Right cardiac atrium (tissue), 5 donors: ENCODE data around the gene FIG4. TPM values are rescaled to one million over a fixed set of nuclear protein-coding genes. Genes with fewer than 3 reads are reported as not detected.
A peak's percentile ranks its signal among the peaks of the same experiment; 100 is the strongest.

Experiments used
- ATAC-seq, 2 donors: fragments of 200-7000 bp; cut with Tn5 transposase; one replicate each; pipeline versions ENCODE4 v1.8.0 to v1.9.1; 2020; ENCODE audit warnings: moderate library complexity in 2 of 2, mild to moderate bottlenecking in 1 of 2
- DNase-seq, 3 donors: peaks; one replicate each; pipeline ENCODE4 v3.0.0-alpha.2; 2020
- H3K27ac ChIP-seq: one replicate; pipeline ENCODE4 v1.5.1; 2013; ENCODE audit warnings: mild to moderate bottlenecking, low read length, control low read depth, moderate library complexity
- H3K27me3 ChIP-seq: one replicate; pipeline ENCODE4 v1.6.1; 2013; ENCODE audit not compliant: control insufficient read depth, insufficient read depth
- H3K4me1 ChIP-seq: one replicate; pipeline ENCODE4 v1.6.1; 2013; ENCODE audit warnings: low read length; ENCODE audit not compliant: control insufficient read depth, insufficient read depth
- H3K4me3 ChIP-seq: one replicate; pipeline ENCODE4 v1.5.1; 2013; ENCODE audit warnings: low read length, control low read depth
- H3K9me3 ChIP-seq: one replicate; pipeline ENCODE4 v1.6.1; 2013; ENCODE audit warnings: low read length; ENCODE audit not compliant: control insufficient read depth
- WGBS: extraction: QIAGEN DNeasy Blood & Tissue Kit; methylation state at CpG from one replicate; pipeline ENCODE4 v1.1.7; 2013; 5-methylcytosine and 5-hydroxymethylcytosine counted together
- intact Hi-C, 4 donors: fragments of 100-400 bp; cut with DNase I; formaldehyde crosslinking; loops; one replicate each; pipeline versions ENCODE4 v1.11.0 to v1.14.0; 2022 to 2023
- long read RNA-seq, 4 donors: library from polyadenylated mRNA; unstranded; transcript quantifications; one replicate each; pipeline ENCODE4 v2.0.0, GENCODE V29; 2020 to 2021
- polyA plus RNA-seq: library from polyadenylated mRNA; stranded (reverse); fragments of 200-250 nt; gene quantifications from one replicate; pipeline ENCODE4 v1.2.3, GENCODE V29; 2013
- total RNA-seq, 4 donors: library from RNA; stranded (reverse); fragmentation: NEBNext Ultra II Directional; extraction: Animal tissue kit (Norgen Biotek cat#: 25700); gene quantifications; one replicate each; pipeline ENCODE4 v1.2.1, GENCODE V29; 2021
- donor health status: healthy with polysubstance abuse.
- donor health status: DM: no; HTN: yes; CAD: no.
- donor health status: DM: no; HTN: no; CAD: no.
- donor health status: DM: no; HTN: yes; CAD: no; lungs with severe emphysema.
- donor health status: DM: yes; HTN: yes; CAD: no.

The FIG4 gene
- total RNA-seq = 10 to 100 TPM in 1 of 4 donors, 1 to 10 TPM in 3; 8.8 to 10.8 (median 9.2) TPM
- 6.4 TPM for polyA plus RNA-seq
- long read RNA-seq, donor 1, transcript FIG4-201 (23 exons, 3,011 nt) = major isoform, 41 of 52 reads
- long read RNA-seq, donor 1, partial matches to known transcripts = 5 of 52 reads
- long read RNA-seq, donor 1, other reads (novel, unspliced or antisense) = 6 of 52 reads
- long read RNA-seq, donor 2, transcript FIG4-201 (23 exons, 3,011 nt) = major isoform, 10 of 16 reads
- long read RNA-seq, donor 2, partial matches to known transcripts = 4 of 16 reads
- long read RNA-seq, donor 2, other reads (novel, unspliced or antisense) = 2 of 16 reads
- long read RNA-seq, donor 3, transcript FIG4-201 (23 exons, 3,011 nt) = major isoform, 64 of 76 reads
- long read RNA-seq, donor 3, partial matches to known transcripts = 5 of 76 reads
- long read RNA-seq, donor 3, other reads (novel, unspliced or antisense) = 7 of 76 reads
- long read RNA-seq, donor 4, transcript FIG4-201 (23 exons, 3,011 nt) = major isoform, 9 of 12 reads
- long read RNA-seq, donor 4, partial matches to known transcripts = 1 of 12 reads
- long read RNA-seq, donor 4, other reads (novel, unspliced or antisense) = 2 of 12 reads

DNA sequence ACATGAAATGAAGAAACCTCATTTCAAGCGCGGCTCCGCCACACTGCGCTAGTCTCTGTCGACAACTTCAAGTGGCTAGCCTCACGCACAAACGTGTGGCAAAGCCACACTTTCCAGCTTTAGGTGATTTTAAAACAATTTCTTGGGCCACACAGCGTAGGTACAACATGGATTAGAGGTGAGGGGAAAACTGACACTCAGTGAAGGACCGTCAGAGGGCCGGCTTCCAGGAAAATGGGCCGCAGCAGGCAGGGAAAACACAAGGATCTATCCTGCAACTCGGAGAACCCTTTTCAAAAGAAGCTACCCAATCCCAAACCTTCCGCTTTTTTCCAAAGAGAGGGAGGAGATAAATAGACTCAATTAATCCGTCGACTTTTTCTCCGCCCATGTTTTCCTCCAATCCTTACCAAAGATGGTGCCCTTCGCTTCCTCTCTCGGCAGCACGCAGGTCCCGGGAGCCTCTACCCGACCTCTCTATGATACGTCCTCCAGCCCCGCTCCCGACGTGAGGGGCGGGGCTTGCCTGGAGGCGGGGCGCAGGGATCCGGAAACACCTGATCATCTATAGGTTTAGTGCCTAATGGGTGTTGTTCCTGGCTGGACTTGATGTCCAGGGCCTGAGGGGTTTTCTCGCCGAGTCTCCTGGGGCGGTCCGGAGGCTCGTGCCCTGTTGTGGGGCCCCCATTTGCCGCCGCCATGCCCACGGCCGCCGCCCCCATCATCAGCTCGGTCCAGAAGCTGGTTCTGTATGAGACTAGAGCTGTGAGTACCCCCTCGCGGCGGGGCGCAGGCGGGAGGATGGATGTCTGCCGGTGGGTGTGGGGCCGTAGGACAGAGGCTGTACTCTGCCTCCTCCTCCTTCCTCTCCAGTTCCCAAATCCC is at the start of gene FIG4, which contains the start of gene AK9:
TSS of gene FIG4 (plus strand) at position 560 of the 885 bp plus-strand sequence. CDS start at position 700, 140 bp downstream.
TSS of gene AK9 (minus strand) at position 466 of the 885 bp plus-strand sequence. CDS start 15,457 bp downstream, outside the sequence.
- DNase-seq = peak; percentile 93 to 97 (median 96)
- Histone ChIP-seq H3K9me3 (no peaks in the 10 kb centered on the region), H3K4me1 (no peaks in the 10 kb centered on the region), H3K27ac (peak within 1 kb of the TSS; percentile 95), H3K4me3 (peak within 1 kb of the TSS; percentile 55), H3K27me3 (no peaks in the 10 kb centered on the region)
- intact Hi-C loops = no loop called here
- ATAC-seq = peak; percentile 100
- WGBS = under 1% methylated on average over 47 of the region's 47 CpGs

- Histone ChIP-seq H3K4me1 (no peaks in the 10 kb centered on the region), H3K27me3 (no peaks in the 10 kb centered on the region), H3K4me3 (no peak overlapping the region), H3K9me3 (peaks cover 3% of the 10 kb centered on the region), H3K27ac (no peak overlapping the region)
- no peak for DNase-seq
- WGBS = 91% methylated on average over 2 of the region's 2 CpGs
- intact Hi-C loops = no loop called here
- ATAC-seq = no peak
Observed at GRCh38 chr6:109644131-109644530, 47.0 kb upstream of the FIG4 start.

GRCh38 chr6:109653264-109653663 is 37.8 kb upstream of the FIG4 start:
- 55% methylated on average over 5 of the region's 5 CpGs for WGBS
- H3K4me1 ChIP-seq = no peaks in the 10 kb centered on the region
- H3K27ac ChIP-seq = no peak overlapping the region
- intact Hi-C loops = no loop called here
- H3K4me3 ChIP-seq = no peak overlapping the region
- no peaks in the 10 kb centered on the region for H3K27me3 ChIP-seq
- no peak for ATAC-seq
- no peaks in the 10 kb centered on the region for H3K9me3 ChIP-seq
- no peak for DNase-seq

DNA sequence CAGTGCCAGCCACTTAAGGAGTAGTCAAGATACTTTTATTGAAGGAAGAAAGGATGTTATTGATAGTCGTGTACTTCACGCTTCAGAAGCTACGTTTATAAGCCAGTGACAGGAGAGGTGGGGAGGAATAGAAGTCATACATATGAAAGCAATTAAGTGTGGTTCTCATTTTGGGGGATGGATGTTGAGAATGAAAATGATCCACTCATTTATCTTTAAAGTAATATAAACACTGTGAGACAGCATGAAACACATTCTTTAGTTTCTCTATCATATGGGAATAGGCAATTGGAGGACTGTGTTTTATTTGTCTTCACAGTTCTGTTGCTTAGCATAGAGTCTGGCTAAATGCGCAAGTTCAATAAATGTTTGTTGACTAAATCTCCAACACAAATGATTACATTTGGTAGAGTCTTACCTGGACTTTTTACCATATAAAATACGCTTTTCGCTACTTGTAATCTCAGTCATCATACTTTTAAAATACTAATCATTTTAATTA is 35.3 kb upstream of the FIG4 start:
- Histone ChIP-seq H3K27ac (no peak overlapping the region), H3K4me1 (no peaks in the 10 kb centered on the region), H3K9me3 (no peaks in the 10 kb centered on the region), H3K27me3 (no peaks in the 10 kb centered on the region), H3K4me3 (no peak overlapping the region)
- DNase-seq (no peak), ATAC-seq (no peak)
- WGBS = 93% methylated on average over 6 of the region's 6 CpGs
- intact Hi-C loops = no loop called here

- intact Hi-C loops = no loop called here
- H3K27me3 ChIP-seq = no peaks in the 10 kb centered on the region
- 37% methylated on average over 1 of the region's 1 CpG for WGBS
- ATAC-seq = no peak
- H3K4me1 ChIP-seq = no peaks in the 10 kb centered on the region
- no peak for DNase-seq
- no peak overlapping the region for H3K27ac ChIP-seq
- H3K4me3 ChIP-seq = no peak overlapping the region
- H3K9me3 ChIP-seq = no peaks in the 10 kb centered on the region
Observed at GRCh38 chr6:109660526-109661320, 30.4 kb upstream of the FIG4 start.

GRCh38 chr6:109662192-109662591 is 28.9 kb upstream of the FIG4 start:
- DNase-seq = no peak
- intact Hi-C loops = no loop called here

DNA sequence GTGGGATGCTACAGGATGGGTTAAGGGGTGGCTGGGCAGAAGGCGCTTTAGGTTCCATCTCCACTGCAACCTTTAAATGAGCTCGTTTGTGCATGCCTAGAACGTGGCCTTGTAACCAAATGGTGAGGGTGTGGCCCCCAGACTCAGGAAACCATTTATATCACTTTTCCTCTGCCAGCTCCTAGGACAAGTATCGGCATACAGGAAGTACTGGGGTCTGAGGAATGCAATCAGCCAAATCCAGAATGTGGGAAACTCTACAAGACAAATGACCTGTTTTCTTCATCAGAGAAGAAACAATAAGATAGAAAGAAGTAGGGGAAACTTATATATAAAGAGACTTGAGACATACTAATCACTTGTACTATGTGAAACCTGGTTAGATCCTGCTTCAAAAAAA is 21.3 kb upstream of the FIG4 start:
- H3K27ac ChIP-seq = no peak overlapping the region
- H3K27me3 ChIP-seq = no peaks in the 10 kb centered on the region
- no peak for DNase-seq
- H3K9me3 ChIP-seq = no peaks in the 10 kb centered on the region
- H3K4me1 ChIP-seq = no peaks in the 10 kb centered on the region
- H3K4me3 ChIP-seq = no peak overlapping the region
- no peak for ATAC-seq
- 65% methylated on average over 4 of the region's 4 CpGs for WGBS
- intact Hi-C loops = no loop called here

More at GRCh38 chr6:109662192-109662591, 28.9 kb upstream of the FIG4 start:
- Histone ChIP-seq H3K27ac (no peak overlapping the region), H3K4me3 (no peak overlapping the region), H3K9me3 (no peaks in the 10 kb centered on the region), H3K27me3 (no peaks in the 10 kb centered on the region), H3K4me1 (no peaks in the 10 kb centered on the region)
- no peak for ATAC-seq
- WGBS = 88% methylated on average over 2 of the region's 2 CpGs

GRCh38 chr6:109671733-109672132 is 19.4 kb upstream of the FIG4 start:
- WGBS = 73% methylated on average over 2 of the region's 2 CpGs
- intact Hi-C loops = no loop called here
- no peak for ATAC-seq
- Histone ChIP-seq H3K27ac (no peak overlapping the region), H3K27me3 (no peaks in the 10 kb centered on the region), H3K4me3 (no peak overlapping the region), H3K4me1 (no peaks in the 10 kb centered on the region), H3K9me3 (no peaks in the 10 kb centered on the region)
- no peak for DNase-seq

DNA sequence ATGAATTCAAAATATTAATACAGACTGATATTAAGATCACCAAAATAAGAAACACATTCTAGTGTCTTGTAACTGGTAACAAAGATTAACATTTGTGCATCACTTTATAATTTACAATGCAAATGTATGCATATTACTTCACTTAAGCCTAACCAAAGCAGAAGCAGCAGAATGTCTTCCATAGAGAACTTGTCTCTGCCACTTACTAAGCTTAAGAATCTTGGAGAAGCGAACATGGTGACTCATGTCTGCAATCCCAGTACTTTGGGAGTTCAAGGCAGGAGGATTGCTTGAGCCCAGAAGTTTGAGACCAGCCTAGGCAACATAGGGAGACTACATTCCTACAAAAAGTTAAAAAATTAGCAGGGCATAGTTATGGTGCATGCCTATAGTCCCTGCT is 18.9 kb upstream of the FIG4 start:
- DNase-seq (no peak), ATAC-seq (no peak)
- intact Hi-C loops = no loop called here
- no peak overlapping the region for H3K4me3 ChIP-seq
- no peak overlapping the region for H3K27ac ChIP-seq
- WGBS = 97% methylated on average over 1 of the region's 1 CpG
- no peaks in the 10 kb centered on the region for H3K4me1 ChIP-seq
- no peaks in the 10 kb centered on the region for H3K9me3 ChIP-seq
- H3K27me3 ChIP-seq = no peaks in the 10 kb centered on the region

GRCh38 chr6:109672839-109673238 is 18.3 kb upstream of the FIG4 start:
- no peak for ATAC-seq
- Histone ChIP-seq H3K4me3 (no peak overlapping the region), H3K27ac (no peak overlapping the region), H3K4me1 (no peaks in the 10 kb centered on the region), H3K27me3 (no peaks in the 10 kb centered on the region), H3K9me3 (no peaks in the 10 kb centered on the region)
- intact Hi-C loops = no loop called here
- DNase-seq = no peak
